AG09319 (cell line): ENCODE measurements around the gene RCHY1.

Source experiments
- DNase-seq: peaks from one replicate; pipeline ENCODE4 v3.0.0-alpha.2; 2010; ENCODE audit warnings: low read depth; ENCODE audit errors: extremely low read depth
- TF ChIP-seq, protein P1 (sequence below): IDR thresholded peaks from 2 replicates; pipeline ENCODE4 v1.5.1; 2011; ENCODE audit warnings: low read depth, mild to moderate bottlenecking, inconsistent platforms, low read length, moderate library complexity

The RCHY1 gene

GRCh38 chr4:75496406-75496805 is 17.8 kb downstream of the RCHY1 start:
- TF ChIP-seq, protein P1, sequence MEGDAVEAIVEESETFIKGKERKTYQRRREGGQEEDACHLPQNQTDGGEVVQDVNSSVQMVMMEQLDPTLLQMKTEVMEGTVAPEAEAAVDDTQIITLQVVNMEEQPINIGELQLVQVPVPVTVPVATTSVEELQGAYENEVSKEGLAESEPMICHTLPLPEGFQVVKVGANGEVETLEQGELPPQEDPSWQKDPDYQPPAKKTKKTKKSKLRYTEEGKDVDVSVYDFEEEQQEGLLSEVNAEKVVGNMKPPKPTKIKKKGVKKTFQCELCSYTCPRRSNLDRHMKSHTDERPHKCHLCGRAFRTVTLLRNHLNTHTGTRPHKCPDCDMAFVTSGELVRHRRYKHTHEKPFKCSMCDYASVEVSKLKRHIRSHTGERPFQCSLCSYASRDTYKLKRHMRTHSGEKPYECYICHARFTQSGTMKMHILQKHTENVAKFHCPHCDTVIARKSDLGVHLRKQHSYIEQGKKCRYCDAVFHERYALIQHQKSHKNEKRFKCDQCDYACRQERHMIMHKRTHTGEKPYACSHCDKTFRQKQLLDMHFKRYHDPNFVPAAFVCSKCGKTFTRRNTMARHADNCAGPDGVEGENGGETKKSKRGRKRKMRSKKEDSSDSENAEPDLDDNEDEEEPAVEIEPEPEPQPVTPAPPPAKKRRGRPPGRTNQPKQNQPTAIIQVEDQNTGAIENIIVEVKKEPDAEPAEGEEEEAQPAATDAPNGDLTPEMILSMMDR = no peak
- no peak for DNase-seq

DNA sequence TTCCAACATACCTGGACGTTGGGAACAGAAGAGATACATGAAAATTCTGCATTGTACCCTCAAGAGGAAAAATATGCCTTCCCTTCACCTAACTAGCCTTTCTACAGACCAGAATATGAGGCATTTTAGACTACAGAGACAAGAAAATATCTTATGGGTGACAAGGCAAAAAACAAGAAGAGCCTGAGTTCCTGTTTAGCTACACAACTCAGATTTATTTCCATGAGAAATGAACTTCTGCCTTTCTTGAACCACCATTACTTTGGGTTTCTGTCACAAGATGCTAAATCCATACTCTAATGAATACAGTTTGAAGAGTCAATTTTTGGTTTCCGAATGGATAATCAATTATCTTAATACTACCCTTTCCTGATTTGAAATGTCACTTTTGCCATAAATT is 18.7 kb downstream of the RCHY1 start:
- DNase-seq = no peak
- TF ChIP-seq, protein P1 = no peak

DNA sequence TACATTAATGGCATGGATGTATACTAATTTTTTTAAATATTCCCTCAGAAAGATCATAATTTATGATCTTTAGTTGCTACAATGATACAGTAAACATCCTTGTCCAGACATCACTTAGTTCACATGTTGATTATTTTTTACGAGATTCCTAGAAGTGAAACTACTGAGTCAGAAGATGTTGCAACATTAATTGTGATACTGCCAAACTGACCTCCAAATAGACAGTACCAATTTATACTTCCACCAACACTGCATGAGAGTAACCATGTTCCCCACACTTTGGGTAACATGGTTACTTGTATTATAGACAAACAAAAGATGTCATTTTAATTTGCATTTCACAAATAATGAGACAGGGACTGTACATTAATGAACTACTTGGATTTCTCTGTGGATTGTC is 19.6 kb downstream of the RCHY1 start:
- TF ChIP-seq, protein P1 = no peak
- DNase-seq = no peak

DNA sequence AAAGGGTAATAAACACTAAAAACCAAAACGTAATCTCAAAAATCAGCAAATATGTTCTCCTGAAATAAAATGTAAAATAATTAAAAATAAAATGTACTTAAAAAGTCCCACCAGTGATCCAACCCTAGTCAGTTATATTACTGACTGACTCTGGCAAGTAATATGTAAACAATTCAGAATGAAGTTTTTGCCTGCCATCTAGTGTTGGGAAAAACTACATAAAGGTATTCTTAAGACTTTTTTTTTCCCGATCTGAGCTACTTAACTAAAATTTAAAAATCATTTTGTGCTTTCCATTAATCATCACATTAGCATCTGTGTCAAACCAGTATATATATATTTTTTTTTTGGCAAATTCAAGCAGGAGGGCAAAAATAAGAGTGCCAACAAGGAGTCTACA is 24.0 kb downstream of the RCHY1 start:
- DNase-seq = no peak
- TF ChIP-seq, protein P1 = peak; percentile 32

DNA sequence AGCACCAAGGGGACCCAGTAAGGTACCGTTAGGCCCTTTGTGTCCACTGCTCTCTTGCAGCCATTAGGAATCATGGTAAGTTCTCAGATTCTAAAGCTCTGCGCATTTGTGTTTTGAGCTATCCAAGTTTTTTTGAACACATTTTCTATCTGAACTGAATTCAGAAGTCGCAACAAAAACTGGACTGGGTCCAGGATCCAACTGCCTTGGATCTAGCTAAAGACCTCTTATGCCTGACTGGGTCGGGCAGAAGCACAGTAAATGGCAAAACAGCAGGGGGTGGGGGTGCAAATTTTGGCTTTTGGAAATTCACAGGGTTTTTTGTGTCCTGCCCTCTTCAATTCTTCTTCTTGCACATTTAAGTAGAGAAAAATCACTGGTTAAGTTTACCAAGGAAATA is 30.0 kb downstream of the RCHY1 start:
- DNase-seq = no peak
- TF ChIP-seq, protein P1 = no peak

DNA sequence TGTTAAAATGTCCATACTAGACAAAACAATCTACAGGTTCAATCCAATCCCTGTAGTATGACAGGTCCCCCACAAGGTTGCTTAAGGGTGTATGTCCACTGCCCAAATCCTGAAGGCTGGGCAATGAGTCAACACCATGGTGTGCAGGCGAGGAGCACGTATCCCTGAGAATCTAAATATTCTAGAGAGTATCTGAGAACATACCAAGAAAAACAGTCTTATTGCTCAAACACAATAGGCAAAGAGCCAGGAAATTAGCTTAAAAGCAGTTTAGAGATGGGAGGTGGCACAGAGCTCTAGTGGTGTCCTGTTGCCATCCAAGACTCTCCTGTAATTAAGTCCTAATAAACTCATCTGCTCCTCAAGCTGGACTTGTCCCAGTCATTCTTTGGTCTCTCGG is 37.0 kb downstream of the RCHY1 start:
- DNase-seq = no peak
- TF ChIP-seq, protein P1 = no peak

GRCh38 chr4:75470738-75471137 is 43.5 kb downstream of the RCHY1 start:
- DNase-seq = no peak
- TF ChIP-seq, protein P1 = no peak
